GM13977 (cell line): Measurements from ENCODE around the gene C1GALT1.
"Not testable (repeated sequence)": the region's sequence is repeated elsewhere in the genome, so short reads cannot be mapped to it uniquely, and the experiment has no call there.

ENCODE experiments used
- DNase-seq: peaks from one replicate; pipeline ENCODE4 v3.0.0; 2012; ENCODE audit warnings: low spot score
- in situ Hi-C: fragments of 300-500 bp; cut with MboI; formaldehyde crosslinking; loops from one replicate; pipeline ENCODE4 v1.12.0; 2022; ENCODE audit warnings: low sequenced_read_pairs, low pct_unique_long_range_greater_than_20kb, mixed read lengths, inconsistent platforms; ENCODE audit not compliant: unreplicated experiment
- TF ChIP-seq, protein P1 (sequence below): IDR thresholded peaks from 2 replicates; pipeline ENCODE4 v1.5.1; 2012; ENCODE audit warnings: mild to moderate bottlenecking, control low read depth; ENCODE audit not compliant: insufficient read depth; ENCODE audit errors: extremely low read depth, missing control alignments

Gene C1GALT1

DNA sequence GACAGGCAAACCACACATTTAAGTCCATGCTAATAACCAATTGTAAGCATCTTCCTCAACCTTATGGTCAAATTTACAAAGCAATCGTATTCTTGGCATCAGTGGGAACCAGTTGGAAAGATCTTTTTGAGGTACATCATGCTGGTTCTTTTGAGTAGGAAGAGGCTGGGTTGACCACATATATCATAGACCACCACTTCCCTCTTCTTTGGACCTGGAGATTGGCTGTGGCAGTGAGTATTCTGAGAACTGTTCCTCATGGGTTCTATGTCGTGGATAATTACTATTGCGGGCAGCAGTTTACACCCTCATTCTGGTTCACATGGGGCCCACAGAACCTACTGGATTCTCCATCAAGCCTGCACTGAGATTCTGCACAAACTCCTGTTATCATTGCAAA, 35.5 kb upstream of the C1GALT1 start:
- TF ChIP-seq, protein P1, sequence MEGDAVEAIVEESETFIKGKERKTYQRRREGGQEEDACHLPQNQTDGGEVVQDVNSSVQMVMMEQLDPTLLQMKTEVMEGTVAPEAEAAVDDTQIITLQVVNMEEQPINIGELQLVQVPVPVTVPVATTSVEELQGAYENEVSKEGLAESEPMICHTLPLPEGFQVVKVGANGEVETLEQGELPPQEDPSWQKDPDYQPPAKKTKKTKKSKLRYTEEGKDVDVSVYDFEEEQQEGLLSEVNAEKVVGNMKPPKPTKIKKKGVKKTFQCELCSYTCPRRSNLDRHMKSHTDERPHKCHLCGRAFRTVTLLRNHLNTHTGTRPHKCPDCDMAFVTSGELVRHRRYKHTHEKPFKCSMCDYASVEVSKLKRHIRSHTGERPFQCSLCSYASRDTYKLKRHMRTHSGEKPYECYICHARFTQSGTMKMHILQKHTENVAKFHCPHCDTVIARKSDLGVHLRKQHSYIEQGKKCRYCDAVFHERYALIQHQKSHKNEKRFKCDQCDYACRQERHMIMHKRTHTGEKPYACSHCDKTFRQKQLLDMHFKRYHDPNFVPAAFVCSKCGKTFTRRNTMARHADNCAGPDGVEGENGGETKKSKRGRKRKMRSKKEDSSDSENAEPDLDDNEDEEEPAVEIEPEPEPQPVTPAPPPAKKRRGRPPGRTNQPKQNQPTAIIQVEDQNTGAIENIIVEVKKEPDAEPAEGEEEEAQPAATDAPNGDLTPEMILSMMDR = no peak
- DNase-seq = no peak
- in situ Hi-C loops = no loop called here

DNA sequence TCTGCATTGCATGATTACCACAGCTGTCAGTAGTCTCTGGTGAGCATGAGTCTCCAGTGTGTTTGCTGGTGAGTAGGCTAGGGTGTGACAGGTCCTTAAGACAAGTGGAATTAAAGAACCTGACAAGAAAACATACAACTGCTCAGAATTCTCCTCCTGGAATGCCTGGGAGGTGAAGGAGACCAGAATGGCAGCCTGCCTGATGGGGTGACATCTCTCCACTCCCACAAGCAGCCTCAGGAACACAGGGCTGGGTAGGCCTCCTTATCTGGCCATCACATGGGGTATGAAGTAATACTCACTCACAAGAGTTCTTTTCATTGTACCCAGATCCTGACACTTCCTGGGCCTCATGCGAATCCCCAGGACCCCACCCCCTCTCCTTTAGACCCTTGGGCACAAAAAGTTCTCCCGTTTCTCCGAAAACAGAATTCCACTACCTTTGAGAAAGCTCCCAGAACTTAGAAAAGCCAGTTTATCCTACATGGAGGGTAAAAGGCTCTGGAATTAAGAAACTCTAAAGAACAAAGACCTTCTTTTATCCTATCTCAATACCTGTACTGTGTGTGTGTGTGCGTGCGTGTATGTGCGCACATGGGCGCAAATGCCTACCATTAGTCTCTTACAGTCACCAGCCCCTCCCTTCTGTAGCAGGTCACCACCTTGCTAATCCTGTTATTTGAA, 33.4 kb upstream of the C1GALT1 start:
- DNase-seq = no peak
- TF ChIP-seq, protein P1 = no peak
- in situ Hi-C loops = no loop called here

DNA sequence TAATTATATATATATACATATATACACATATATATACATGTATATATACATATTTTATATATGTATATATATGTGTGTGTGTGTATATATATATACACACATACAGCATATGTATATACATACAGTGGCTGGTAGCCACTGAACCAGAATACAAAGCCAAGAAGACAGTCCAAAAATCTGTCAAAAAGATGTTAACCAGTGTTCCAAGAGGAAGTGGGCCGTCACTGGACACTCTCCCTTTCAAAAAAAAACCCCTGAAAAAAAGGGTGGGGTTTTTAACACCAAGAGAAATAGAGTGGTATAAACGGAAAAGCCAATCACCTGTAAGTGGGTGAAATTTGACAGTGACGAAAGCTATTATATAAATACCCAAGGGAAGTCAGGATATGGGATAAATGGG, 31.1 kb upstream of the C1GALT1 start:
- TF ChIP-seq, protein P1 = no peak
- in situ Hi-C loops = no loop called here
- no peak for DNase-seq

DNA sequence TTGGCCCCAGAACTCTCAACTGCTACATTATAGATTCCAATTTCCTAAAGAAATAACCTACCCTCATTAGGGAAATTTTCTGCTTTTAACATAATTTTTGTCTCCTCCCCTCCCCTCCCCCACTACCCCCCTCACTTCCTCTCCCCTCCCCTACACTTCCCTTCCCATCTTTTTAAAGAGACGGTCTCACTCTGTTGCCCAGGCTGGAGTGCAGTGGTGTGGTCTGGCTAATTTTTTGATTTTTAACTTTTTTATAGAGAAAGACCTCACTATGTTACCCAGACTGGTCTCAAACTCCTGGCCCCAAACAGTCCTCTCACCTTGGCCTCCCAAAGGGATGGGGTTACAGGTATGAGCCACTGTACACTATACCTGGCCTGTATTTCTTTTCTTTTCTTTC, 30.5 kb upstream of the C1GALT1 start:
- in situ Hi-C loops = no loop called here
- TF ChIP-seq, protein P1 = no peak
- DNase-seq = no peak

DNA sequence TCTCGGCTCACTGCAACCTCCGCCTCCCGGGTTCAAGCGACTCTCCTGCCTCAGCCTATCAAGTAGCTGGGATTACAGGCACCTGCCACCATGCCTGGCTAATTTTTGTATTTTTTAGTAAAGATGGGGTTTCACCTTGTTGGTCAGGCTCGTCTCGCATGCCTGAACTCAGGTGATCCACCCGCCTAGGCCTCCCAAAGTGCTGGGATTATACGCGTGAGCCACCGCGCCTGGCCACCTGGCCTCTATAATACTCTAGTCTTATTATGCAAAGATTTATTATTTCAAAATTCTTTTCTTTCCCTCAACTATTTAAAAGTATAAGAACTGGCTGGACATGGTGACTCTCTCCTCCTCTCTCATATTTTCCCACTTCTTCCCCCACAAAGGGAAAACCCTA, 30.0 kb upstream of the C1GALT1 start:
- no peak for DNase-seq
- in situ Hi-C loops = no loop called here
- TF ChIP-seq, protein P1 = no peak

DNA sequence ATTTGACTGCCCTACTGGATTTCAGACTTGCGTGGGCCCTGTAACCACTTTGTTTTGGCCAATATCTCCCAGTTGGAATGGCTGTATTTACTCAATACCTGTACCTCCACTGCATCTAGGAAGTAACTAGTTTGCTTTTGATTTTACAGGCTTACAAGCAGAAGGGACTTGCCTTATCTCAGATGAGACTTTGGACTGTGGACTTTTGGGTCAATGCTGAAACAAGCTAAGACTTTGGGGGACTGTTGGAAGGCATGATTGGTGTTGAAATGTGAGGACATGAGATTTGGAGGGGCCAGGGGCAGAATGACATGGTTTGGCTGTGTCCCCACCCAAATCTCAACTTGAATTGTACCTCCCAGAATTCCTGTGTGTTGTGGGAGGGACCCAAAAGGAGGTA, 28.0 kb upstream of the C1GALT1 start:
- in situ Hi-C loops, DNase-seq: not testable (repeated sequence)

DNA sequence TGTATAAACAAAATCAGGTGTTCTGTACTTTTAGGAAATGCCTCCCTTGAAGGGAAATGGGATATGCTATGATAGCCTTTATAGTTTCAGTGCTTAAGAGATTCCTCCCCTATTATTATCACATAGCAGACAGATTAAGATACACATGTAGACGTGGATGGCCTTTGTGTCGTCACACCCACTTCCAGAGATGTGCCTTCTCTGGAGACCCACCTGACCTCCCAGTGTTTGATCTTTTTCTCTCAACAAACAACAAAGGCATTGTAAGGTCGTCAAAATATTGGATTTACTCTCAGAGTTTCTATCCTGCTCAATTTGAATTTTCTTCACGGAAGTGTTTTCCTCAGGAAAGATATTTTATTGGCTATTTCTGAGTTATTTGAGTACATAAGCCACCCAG, 25.7 kb upstream of the C1GALT1 start:
- in situ Hi-C loops = no loop called here
- TF ChIP-seq, protein P1 = no peak
- no peak for DNase-seq
